HG02798 (cell line): ENCODE measurements around the gene WDR90.

ENCODE experiments used
- ATAC-seq: cut with Tn5 transposase; IDR thresholded peaks from one replicate; pipeline ENCODE4 v1.9.1; 2021; ENCODE audit warnings: mild to moderate bottlenecking; ENCODE audit not compliant: unreplicated experiment, poor library complexity

Gene WDR90

DNA sequence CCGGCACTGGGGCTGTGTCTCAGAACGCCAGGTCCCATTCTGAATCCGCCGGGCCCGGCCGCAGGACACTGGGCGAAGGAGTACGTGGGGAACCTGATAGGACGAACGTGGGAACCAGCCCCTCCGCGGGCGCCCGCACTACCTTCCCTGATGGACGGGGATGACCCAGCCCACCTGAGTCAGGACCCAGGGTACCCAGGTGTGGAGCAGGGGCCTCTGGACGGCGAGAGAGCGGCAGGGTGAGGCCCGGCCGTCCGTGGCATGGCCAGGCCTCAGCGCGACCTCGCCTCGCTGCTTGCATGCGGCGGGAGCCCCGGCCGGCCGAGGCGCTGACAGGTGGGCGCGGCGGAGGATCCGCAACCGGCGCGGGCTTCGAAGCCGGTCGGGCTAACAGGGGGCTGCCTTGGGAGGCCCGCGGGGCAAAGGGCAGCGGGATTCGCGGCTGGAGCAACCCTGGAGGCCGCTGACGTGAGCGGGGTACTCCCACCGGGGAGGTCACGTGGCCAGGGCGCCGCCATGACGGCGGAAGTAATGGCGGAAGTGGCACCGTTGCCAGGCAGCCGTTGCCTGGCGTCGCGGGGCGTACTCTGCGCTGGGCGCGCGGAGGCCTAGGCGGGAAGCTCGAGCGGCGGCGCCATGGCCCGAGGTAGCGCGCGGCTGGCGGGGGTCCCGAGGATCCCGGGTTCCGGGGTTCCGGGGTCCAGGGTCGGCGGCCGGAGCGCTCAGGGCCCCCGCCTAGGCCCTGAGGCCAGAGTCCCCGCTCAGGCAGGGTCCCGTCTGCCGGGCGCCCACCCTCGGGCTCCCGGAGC lies at the start of gene WDR90:
TSS of gene WDR90 (plus strand) at position 585 of the 809 bp plus-strand sequence. CDS start at position 637, 52 bp downstream.
- ATAC-seq: peak; percentile 87

GRCh38 chr16:600781-601180 lies 48.4 kb upstream of the WDR90 start:
- no peak for ATAC-seq

DNA sequence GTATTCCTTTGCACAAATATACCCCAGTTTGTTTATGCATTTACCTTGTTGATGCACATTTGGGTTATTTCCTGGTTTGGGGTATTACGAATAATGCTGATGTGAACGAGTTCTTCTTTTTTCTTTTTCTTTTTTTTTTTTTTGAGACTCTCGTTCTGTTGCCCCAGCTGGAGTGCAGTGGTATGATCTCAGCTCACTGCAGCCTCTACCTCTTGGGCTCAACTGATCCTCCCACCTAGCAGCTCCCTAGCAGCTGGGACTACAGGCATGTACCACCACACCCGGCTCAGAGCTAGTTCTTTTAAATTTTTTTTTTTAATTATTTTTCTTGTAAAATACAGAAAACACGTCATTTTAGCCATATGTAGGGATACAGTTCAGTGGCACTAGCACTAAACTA lies 45.2 kb upstream of the WDR90 start:
- ATAC-seq: no peak

DNA sequence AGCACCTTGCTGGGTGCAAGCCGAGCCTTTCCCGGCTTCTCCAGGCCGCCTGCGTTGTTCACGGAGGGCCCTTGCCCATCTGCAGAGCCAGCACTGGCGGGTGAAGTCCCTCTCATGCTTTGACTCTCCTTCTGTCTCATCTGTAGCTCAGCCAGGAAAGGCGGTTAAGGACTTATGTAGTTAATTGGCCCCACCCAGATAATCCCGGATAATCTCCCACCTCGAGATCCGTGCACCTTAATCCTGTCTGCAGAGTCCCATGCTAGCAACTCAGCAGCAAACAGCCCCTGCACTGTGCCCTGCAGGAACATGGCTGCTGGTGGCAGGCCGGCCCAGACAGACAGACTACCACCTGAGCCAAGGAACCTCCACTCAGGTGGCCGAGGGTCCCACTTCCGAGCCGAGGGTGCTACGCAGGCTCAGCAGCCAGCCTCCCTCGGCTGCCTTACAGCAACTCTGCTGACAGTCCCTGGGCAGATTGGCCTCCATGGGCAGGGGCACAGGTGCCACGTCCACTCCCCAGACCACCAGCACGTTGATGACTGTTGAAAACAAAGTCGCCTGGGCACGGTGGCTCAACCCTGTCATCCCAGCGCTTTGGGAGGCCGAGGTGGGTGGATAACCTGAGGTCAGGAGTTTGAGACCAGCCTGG lies 42.4 kb upstream of the WDR90 start:
- ATAC-seq: no peak

DNA sequence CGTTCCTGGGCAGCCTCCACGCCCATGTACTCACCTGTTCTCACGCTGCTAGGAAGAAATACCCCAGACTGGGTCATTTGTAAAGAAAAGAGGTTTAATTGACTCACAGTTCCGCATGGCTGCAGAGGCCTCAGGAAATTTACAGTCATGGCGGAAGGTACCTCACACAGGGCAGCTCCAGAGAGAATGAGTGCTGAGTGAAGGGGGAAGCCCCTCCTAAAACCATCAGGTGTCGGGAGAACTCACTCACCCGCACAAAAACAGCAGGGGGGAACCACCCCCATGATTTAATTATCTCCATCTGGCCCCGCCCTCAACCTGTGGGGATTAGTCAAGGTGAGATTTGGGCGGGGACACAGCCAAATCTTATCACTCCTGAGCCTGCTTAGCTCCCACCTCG lies 41.1 kb upstream of the WDR90 start:
- no peak for ATAC-seq

- no peak for ATAC-seq
Measured at GRCh38 chr16:609316-609715, 39.8 kb upstream of the WDR90 start.

DNA sequence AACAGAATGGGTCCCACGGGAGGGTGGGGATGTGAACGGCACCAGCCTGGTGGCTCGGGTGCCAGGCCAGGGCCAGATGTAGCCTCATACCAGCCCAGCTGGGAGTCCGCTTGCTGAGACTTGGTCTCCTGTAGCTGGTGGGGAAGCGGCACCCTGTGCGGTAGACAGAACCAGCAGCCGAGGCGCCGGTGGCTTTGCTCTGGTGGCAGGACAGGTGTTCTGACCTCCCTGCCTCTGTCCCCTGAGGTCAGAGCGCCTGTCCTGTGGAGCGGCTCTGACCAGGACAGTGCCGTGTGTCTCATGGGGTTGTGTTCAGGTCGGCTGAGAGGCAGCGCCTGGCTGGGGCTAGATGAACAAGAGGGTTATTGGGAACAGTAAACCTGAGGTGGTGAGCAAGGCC lies 39.2 kb upstream of the WDR90 start:
- ATAC-seq: no peak

GRCh38 chr16:610513-611381 lies 38.4 kb upstream of the WDR90 start:
- no peak for ATAC-seq

- ATAC-seq: no peak
Measured at GRCh38 chr16:615122-615521, 34.0 kb upstream of the WDR90 start.

- no peak for ATAC-seq
Measured at GRCh38 chr16:616733-617586, 32.2 kb upstream of the WDR90 start.

DNA sequence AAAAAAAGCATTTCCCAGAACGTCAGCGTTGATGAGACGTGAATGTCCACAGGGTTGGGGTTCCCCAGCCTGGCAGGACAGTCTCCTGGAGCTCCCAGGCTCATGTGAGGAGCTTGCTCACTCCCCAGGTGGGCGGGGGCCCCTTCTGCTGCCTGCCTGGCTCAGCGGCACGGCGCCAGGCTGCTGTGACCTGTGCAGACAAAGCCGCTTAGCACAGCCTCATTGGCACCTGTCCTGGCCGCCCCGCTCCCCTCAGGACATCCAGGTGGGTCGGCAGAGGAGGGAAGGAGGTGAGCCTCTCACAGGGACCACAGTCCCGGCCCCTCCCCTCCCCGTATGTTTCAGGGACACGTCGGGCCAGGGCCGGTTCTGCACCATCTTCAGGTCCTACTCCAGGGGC lies 31.3 kb upstream of the WDR90 start:
- no peak for ATAC-seq

- no peak for ATAC-seq
Measured at GRCh38 chr16:619476-620100, 29.6 kb upstream of the WDR90 start.

DNA sequence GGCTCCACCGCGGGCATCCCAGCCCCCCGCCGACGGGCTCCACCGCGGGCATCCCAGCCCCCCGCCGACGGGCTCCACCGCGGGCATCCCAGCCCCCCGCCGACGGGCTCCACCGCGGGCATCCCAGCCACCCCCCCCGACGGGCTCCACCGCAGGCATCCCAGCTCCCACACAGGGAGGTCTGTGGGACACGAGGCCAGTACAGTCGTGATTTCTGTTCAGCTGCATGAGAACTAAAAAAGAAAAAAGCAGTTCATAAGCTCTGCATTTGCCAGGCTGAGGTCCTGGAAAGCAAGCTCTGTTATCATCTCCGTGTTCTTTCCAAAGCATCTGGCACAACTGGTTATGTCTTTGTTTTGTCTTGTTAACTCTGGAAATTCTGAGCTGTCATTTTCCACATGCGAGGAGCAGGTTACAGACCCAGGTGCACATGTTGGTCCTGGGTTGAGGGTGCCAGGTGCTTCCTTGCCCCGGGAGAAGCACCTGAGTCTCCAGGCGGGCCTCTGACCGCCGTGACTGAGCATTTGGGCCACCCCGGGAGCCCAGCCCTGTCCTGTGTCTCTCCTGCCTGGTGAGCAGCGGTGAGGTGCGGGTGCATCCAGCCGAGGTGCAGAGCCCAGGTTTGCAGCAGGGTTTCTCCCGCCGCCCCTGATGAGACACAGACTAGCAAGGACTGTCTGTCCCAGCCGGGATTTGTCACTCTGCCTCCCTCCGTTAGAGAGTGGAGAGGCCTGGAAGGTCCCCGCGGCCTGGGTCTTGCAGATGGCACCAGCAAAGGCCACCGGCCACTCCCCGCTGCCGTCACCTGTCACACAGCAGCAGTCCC lies 28.3 kb upstream of the WDR90 start:
- no peak for ATAC-seq

DNA sequence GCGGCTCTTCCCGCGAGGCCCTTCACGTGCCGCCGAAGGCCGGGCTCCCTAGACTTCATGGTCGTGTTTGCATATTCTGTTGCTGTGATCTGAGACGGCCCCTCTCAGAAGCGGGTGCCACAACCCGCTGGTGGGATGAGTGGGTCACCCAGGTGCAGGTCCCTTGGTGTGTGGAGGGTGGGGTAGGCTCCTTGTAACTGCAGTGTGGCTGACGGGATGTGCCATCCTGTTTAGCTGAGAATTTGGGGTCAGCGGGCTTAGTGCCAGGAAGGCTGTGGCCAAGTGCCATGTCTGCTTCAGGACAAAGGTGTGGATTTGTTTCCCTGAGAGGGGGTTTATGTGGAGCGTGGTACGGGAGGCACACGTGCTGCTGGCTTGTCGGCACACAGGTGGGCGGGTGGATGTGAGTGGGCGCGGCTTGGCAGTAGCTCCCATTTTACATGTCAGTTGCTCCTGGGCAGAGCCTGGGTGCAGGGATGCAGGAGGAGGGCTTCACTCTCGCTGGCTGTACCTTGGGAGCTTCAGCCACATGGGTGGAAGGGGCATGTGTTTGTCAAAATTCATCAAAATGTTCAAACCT lies 27.5 kb upstream of the WDR90 start:
- ATAC-seq: no peak

DNA sequence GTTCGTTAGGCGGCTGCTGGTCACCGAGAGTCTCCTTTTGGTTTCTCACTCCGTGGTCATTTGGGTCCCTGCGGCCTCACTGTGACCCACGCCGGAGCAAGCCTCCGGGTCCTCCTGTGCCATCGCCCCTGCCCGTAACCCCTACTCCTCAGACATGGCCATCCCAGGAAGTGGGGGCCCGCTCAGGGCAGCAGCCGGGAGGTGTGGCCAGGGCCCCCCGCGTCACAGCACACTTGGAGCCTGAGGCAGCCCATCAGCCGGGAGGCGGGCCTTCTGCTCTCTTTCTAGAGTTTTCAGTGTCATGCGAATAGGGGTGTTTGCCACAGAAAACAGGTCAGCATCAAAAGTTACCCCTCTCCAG lies 26.3 kb upstream of the WDR90 start:
- ATAC-seq: no peak

DNA sequence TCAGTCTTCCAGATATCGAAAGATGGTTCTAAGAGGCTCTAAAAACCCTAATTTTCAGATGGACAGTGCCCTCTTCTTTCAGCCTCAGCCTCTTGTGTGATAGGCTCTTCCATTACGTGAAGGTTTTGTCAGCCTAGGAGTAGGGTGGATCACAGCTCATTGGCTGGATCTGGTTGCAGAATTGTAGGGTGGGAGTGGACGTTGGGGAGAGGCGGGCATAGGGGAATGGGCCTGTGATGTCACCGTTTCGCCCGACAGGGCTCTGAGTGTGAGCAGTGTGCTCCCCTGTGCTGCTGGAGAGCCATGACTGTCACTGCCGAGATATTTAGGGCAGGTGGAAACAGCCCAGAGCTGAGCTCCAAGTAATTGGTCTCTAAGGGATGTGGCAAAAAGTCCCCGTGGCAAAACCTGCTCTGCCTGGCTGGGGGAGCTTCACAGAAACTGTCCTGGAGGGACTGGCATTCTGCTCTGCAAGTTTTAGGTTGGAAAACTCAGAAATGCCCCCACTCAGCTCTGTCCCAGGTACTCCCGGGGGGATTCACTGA lies 24.6 kb upstream of the WDR90 start:
- ATAC-seq: no peak

DNA sequence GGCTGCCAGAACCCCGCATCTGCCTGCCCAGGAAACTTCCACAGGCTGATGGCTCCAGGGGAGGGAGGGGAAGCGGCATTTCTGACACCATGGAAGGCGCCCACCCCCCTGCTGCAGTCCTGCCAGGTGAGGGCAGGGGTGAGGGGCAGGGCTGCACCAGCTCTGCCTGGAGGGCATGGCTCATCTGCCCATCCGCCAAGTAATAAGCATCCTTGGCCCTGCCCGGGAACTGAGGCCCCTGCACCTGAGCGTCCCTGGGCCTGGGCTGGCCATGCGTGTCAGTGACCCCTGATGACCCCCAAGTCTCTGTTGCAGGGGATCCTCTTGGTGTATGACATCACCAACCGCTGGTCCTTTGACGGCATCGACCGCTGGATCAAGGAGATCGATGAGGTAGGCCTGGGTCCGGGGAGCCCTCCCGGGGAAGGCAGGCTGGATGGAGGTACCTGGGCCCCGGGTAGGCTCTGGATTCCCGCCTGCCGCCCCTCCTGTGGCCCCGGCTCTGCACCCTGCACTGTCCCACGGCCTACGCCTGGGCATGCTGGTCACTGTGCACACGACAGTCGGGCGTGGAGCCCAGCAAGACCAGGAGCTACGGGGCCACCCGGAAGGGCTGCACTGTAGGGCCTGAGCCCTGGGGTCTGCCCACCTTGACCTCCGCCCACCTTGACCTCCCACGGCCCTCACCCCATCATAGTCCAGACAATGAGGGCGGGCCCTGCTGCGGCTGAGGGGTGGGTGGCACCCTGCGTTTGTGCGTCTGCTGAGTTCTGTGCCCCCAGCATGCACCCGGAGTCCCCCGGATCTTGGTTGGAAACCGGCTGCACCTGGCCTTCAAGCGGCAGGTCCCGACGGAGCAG lies 23.8 kb upstream of the WDR90 start:
- ATAC-seq: no peak
